T-helper 1 cell treated with Interleukin-12 subunit alpha and Interleukin-12 subunit beta and Interleukin-4 antibody, amounts not matched to agents 30 μg/mL and 1 μg/mL, for 36 hours (primary cell): ENCODE results near the gene MAP2K7.
A peak's percentile ranks its signal among the peaks of the same experiment; 100 is the strongest.
"Not testable (repeated sequence)": the region's sequence is repeated elsewhere in the genome, so short reads cannot be mapped to it uniquely, and the experiment has no call there.

ENCODE experiments used
- H3K27ac Mint-ChIP-seq: one replicate; pipeline ENCODE4 v1.8.0; 2021; ENCODE audit warnings: mild to moderate bottlenecking, mixed read lengths
- H3K27me3 Mint-ChIP-seq: one replicate; pipeline ENCODE4 v1.8.0; 2021; ENCODE audit warnings: low read depth, mixed read lengths
- H3K36me3 Mint-ChIP-seq: one replicate; pipeline ENCODE4 v1.8.0; 2021; ENCODE audit warnings: low read depth, mixed read lengths
- H3K4me1 Mint-ChIP-seq: one replicate; pipeline ENCODE4 v1.8.0; 2021; ENCODE audit warnings: low read depth, mixed read lengths
- H3K4me3 Mint-ChIP-seq: one replicate; pipeline ENCODE4 v1.8.0; 2021; ENCODE audit warnings: mild to moderate bottlenecking, moderate library complexity, mixed read lengths
- H3K9me3 Mint-ChIP-seq: one replicate; pipeline ENCODE4 v1.8.0; 2021; ENCODE audit warnings: mixed read lengths

The MAP2K7 gene

GRCh38 chr19:7928741-7929701 is 25.3 kb downstream of the MAP2K7 start:
- Mint-ChIP-seq H3K9me3 (no peaks in the 10 kb centered on the region), H3K4me3 (no peak overlapping the region), H3K4me1 (peaks cover 5% of the 10 kb centered on the region), H3K27ac (no peak overlapping the region), H3K36me3 (no peaks in the 10 kb centered on the region), H3K27me3 (no peaks in the 10 kb centered on the region)

DNA sequence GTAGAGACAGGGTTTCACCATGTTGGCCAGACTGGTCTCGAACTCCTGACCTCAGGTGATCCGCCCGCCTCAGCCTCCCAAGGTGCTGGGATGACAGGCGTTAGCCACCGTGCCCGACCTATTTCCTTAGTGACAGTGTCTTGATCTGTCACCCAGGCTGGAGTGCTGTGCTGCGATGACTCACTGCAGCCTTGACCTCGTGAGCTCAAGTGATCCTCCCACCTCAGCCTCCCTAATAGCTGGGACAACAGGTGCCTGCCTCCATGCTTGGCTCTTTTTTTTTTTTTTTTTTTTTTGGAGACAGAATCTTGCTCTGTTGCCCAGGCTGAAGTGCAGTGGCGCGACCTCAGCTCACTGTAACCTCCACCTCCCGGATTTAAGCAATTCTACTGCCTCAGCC is 26.4 kb downstream of the MAP2K7 start:
- H3K9me3 Mint-ChIP-seq, H3K4me3 Mint-ChIP-seq, H3K27ac Mint-ChIP-seq, H3K27me3 Mint-ChIP-seq, H3K36me3 Mint-ChIP-seq, H3K4me1 Mint-ChIP-seq: not testable (repeated sequence)

DNA sequence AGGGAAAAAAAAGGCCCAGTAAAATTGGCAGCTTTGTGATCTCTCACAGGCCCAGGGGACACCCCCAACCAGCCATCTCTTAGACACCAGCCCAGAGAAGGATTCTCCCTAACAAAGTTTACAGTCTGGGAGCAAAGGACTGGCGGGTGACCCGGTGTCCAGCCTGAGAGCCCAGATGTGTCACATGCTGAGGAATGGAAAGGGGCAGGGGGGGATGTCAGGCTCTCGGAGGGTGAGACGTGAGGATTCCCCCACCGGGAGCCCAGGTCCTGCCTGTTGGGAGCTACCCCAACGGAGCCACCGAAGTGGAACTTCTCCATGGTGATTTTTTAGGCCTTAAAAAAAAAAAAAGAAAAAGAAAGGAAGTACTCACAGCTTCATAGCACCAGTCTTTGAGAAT is 27.1 kb downstream of the MAP2K7 start:
- no peaks in the 10 kb centered on the region for H3K9me3 Mint-ChIP-seq
- no peak overlapping the region for H3K27ac Mint-ChIP-seq
- H3K4me1 Mint-ChIP-seq = peaks cover 3% of the 10 kb centered on the region
- H3K4me3 Mint-ChIP-seq = no peak overlapping the region
- H3K27me3 Mint-ChIP-seq = no peaks in the 10 kb centered on the region
- peaks cover 6% of the 10 kb centered on the region for H3K36me3 Mint-ChIP-seq

- Mint-ChIP-seq H3K27me3 (no peaks in the 10 kb centered on the region), H3K4me3 (no peak overlapping the region), H3K4me1 (peaks cover under 1% of the 10 kb centered on the region), H3K36me3 (peaks cover 8% of the 10 kb centered on the region), H3K27ac (no peak overlapping the region), H3K9me3 (no peaks in the 10 kb centered on the region)
Observed at GRCh38 chr19:7931221-7932061, 27.8 kb downstream of the MAP2K7 start.

DNA sequence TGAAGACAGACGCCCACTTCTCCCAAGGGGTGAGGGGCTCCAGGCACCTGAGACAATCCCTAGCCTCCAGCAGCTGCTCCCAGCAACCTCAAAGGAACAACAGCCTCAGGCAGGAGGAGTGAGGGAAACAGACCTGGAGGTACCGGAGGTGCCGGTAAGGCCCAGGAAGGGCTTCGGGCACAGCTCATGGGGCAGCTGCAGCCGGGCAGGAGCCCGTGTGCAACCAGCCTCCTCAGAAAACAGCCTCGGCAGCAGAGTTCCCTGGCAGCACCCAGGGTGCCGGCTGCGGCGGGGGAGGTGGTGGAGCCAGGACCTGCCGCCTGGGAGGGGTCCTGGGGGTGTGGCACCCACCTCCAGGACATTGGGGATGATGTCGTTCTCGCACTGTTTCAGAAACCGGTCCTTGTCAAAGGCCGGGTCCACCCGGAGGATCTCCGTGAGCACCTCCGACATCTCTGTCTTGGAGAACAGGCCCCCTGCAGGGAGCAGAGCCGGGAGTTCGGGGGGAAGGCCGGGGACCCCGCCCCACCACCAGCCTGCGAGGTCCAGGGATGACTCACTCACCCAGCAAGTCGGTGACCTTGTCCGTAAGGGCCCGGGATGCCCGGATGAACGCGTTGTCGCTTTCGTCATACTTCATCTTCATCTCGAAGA is 28.7 kb downstream of the MAP2K7 start:
- Mint-ChIP-seq H3K9me3 (no peaks in the 10 kb centered on the region), H3K4me1 (no peaks in the 10 kb centered on the region), H3K4me3 (no peak overlapping the region), H3K27me3 (no peaks in the 10 kb centered on the region), H3K27ac (no peak overlapping the region), H3K36me3 (peaks cover 8% of the 10 kb centered on the region)

DNA sequence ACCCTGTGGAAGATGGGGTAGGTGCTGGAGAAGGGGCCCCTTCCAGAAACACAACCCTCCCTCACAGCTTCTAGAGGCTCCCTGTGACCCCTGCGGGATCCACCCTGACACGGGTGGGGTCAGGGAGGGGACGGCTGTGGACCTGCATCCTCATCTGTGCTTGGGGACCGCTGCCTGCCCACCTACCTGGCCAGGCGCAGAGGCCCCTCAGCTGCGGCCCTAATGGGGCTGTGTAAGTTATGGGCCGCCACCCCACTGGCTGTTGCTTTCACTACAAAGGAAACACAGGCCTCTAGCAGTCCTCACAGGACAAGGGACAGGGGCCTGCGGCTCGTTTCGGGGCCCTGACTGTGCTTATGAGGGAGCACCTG is 29.2 kb downstream of the MAP2K7 start:
- Mint-ChIP-seq H3K27me3 (no peaks in the 10 kb centered on the region), H3K4me3 (no peak overlapping the region), H3K36me3 (peaks cover 8% of the 10 kb centered on the region), H3K4me1 (no peaks in the 10 kb centered on the region), H3K27ac (no peak overlapping the region), H3K9me3 (no peaks in the 10 kb centered on the region)

GRCh38 chr19:7933411-7933810 is 29.7 kb downstream of the MAP2K7 start:
- Mint-ChIP-seq H3K4me1 (no peaks in the 10 kb centered on the region), H3K4me3 (no peak overlapping the region), H3K36me3 (peaks cover 8% of the 10 kb centered on the region), H3K27me3 (no peaks in the 10 kb centered on the region), H3K27ac (peak overlapping the region; percentile 15), H3K9me3 (no peaks in the 10 kb centered on the region)

DNA sequence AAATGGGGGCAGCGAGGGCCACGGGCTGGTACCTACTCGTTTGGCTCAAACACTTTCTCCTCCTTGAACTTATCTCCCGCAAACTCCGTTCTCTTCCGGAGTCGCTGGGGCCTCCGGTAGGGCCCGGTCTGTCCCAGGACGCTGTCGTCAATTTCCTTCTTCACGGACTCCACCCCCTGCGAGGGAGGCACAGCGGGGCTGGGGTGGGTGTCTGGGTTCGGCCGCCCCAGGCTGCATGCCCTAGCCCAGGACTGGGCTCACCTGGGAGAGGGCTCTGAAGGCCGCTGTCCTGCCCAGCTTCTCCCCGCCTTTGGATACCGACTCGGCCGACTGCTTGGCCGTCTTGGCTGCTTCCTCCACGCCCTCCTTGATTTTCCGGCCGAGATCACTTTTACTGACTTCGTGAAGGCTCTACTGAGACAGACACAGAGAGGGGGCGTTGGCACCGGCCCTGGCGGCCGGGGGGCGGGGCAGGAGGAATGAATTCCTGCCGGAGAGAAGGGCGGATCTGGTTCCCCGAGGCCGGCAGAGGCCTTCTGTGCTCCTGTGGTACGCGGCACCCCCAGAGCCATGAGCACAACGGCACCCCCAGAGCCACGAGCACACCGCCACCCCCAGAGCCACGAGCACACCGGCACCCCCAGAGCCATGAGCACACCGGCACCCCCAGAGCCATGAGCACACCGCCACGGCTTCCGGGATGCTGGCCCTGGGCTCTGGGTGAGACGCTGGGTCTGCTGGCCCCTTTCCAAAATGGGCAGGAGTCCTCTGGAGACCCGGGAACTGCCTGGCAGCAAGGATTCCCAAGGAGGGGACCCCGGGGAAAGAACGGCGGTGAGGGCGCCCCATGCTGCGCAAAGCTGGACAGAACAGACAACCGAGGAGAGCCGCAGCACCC is 30.4 kb downstream of the MAP2K7 start:
- H3K36me3 Mint-ChIP-seq = peaks cover 10% of the 10 kb centered on the region
- H3K9me3 Mint-ChIP-seq = no peaks in the 10 kb centered on the region
- H3K27ac Mint-ChIP-seq = no peak overlapping the region
- H3K4me1 Mint-ChIP-seq = no peaks in the 10 kb centered on the region
- H3K27me3 Mint-ChIP-seq = no peaks in the 10 kb centered on the region
- H3K4me3 Mint-ChIP-seq = no peak overlapping the region

- H3K27ac Mint-ChIP-seq = no peak overlapping the region
- no peak overlapping the region for H3K4me3 Mint-ChIP-seq
- H3K4me1 Mint-ChIP-seq = no peaks in the 10 kb centered on the region
- peaks cover 10% of the 10 kb centered on the region for H3K36me3 Mint-ChIP-seq
- no peaks in the 10 kb centered on the region for H3K9me3 Mint-ChIP-seq
- H3K27me3 Mint-ChIP-seq = no peaks in the 10 kb centered on the region
Observed at GRCh38 chr19:7934766-7935165, 31.1 kb downstream of the MAP2K7 start.

- H3K4me3 Mint-ChIP-seq = peak overlapping the region; percentile 7
- H3K27me3 Mint-ChIP-seq = no peaks in the 10 kb centered on the region
- H3K9me3 Mint-ChIP-seq = no peaks in the 10 kb centered on the region
- H3K4me1 Mint-ChIP-seq = peaks cover 17% of the 10 kb centered on the region
- H3K36me3 Mint-ChIP-seq = peaks cover 10% of the 10 kb centered on the region
- H3K27ac Mint-ChIP-seq = no peak overlapping the region
Observed at GRCh38 chr19:7940841-7941240, 37.2 kb downstream of the MAP2K7 start.

DNA sequence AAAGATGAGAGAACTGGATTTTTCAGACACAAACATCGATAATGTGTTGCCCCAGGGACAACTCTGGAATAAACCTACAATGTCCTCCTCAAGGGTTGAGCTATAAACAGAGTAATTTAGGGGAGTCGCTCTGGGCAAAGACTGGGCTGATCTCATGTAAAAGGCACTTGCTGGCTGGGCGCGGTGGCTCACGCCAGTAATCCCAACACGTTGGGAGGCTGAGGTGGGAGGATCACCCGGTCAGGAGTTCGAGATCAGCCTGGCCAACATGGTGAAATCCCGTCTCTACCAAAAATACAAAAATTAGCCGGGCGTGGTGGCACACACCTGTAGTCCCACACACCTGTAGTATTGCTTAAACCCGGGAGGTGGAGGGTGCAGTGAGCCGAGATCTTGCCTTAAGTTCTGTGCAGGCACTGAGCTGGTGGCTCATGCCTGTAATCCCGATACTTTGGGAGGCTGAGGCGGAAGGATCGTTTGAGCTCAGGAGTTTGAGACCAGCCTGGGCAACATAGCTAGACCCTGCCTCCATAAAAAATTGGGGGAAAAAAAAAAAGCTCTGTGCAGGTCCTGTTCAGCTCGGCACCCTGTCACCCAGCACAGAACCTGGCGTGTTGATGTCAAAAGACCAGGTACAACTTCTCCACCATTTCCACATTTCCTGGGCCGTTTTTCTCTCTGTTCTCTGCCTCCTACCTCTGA is 38.4 kb downstream of the MAP2K7 start:
- peaks cover 17% of the 10 kb centered on the region for H3K4me1 Mint-ChIP-seq
- H3K4me3 Mint-ChIP-seq = peak overlapping the region; percentile 91
- H3K27ac Mint-ChIP-seq = peak overlapping the region; percentile 2
- no peaks in the 10 kb centered on the region for H3K9me3 Mint-ChIP-seq
- H3K27me3 Mint-ChIP-seq = no peaks in the 10 kb centered on the region
- peaks cover 9% of the 10 kb centered on the region for H3K36me3 Mint-ChIP-seq

DNA sequence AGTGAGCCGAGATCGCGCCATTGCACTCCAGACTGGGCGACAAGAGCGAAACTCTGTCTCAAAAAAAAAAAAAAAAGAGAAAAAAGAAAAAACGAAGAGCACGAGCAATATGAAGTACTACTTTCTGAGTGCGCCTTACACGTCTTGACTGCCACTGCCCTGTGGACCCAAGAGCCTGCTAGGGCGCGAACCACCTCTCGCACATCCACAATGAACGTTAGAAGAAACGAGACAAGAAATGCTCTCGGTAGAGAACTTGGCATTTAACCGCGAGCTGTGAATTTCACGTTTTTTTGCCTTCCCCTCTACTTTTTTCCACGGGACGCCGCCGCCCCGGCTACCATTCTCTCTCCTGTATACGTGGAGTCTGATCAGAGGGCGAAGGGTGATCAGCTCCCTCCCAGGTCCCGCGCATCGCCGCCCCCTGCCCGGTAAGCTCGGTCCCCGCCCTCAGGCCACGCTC is 39.3 kb downstream of the MAP2K7 start:
- peaks cover 17% of the 10 kb centered on the region for H3K4me1 Mint-ChIP-seq
- H3K27ac Mint-ChIP-seq = peak overlapping the region; percentile 97
- H3K9me3 Mint-ChIP-seq = no peaks in the 10 kb centered on the region

GRCh38 chr19:7943444-7944176 is 39.9 kb downstream of the MAP2K7 start, which contains the start of gene TIMM44:
TIMM44 (minus strand) TSS chr19:7943666; CDS start chr19:7943651, 15 bp downstream.
- H3K4me3 Mint-ChIP-seq = peak within 1 kb of the TSS; percentile 91
- H3K4me1 Mint-ChIP-seq = peaks cover 17% of the 10 kb centered on the region
- H3K9me3 Mint-ChIP-seq = no peaks in the 10 kb centered on the region
- peaks cover 9% of the 10 kb centered on the region for H3K36me3 Mint-ChIP-seq
- peak within 1 kb of the TSS; percentile 97 for H3K27ac Mint-ChIP-seq
- no peaks in the 10 kb centered on the region for H3K27me3 Mint-ChIP-seq

More for the DNA sequence above, 39.3 kb downstream of the MAP2K7 start:
- Mint-ChIP-seq H3K36me3 (peaks cover 9% of the 10 kb centered on the region), H3K4me3 (peak overlapping the region; percentile 91), H3K27me3 (no peaks in the 10 kb centered on the region)
